Measurements from ENCODE around the gene RASGRF1.

DNA sequence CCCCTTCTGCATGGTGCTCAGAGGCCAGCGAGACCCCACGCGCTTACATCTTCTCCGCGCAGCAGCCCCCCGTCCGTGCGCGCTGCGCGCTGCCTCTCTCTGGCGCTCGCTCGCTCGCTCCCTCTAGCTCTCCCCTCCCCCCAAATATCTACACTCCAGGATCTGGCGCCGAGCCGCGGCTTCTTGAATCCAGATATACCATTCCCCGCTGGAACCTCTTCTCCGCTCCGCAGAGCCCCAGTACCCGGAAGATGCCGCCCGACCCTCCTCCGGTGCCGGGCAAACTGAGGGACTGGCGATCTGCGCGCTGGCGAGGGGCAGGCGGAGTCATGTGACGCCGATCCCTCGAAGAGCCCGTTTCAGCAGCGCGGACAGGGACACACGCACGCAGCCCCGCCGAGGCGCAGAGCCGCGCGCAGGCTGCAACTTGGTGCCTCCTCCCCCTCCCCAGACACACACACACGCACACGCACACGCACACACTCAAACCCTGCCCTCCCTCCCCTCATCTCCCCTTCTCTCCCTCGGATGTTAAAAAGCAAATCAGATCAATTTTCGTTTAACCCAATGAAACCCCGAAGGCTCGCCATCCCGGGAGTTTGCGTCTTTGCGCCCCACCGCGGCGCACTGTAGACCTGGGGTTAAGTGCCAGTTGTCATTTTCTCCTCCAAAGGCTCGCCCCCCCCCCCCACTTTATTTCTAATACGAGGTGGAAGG, at the start of gene RASGRF1:
- TF ChIP-seq POLR2A (IDR thresholded peaks at IDR 0.05) (no peak), EP300 (IDR thresholded peaks at IDR 0.05) (no peak)
- TF ChIP-seq, protein P1, sequence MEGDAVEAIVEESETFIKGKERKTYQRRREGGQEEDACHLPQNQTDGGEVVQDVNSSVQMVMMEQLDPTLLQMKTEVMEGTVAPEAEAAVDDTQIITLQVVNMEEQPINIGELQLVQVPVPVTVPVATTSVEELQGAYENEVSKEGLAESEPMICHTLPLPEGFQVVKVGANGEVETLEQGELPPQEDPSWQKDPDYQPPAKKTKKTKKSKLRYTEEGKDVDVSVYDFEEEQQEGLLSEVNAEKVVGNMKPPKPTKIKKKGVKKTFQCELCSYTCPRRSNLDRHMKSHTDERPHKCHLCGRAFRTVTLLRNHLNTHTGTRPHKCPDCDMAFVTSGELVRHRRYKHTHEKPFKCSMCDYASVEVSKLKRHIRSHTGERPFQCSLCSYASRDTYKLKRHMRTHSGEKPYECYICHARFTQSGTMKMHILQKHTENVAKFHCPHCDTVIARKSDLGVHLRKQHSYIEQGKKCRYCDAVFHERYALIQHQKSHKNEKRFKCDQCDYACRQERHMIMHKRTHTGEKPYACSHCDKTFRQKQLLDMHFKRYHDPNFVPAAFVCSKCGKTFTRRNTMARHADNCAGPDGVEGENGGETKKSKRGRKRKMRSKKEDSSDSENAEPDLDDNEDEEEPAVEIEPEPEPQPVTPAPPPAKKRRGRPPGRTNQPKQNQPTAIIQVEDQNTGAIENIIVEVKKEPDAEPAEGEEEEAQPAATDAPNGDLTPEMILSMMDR (IDR thresholded peaks at IDR 0.05), result no peak

All from ovary (tissue), 3 donors.